K562 (cell line): ENCODE measurements around the gene PTPN7. TPM values are rescaled to one million over a fixed set of nuclear protein-coding genes. Genes with fewer than 3 reads are reported as not detected.
A peak's percentile ranks its signal among the peaks of the same experiment; 100 is the strongest.

Experiments used
- DACH1 ChIP-seq: fragments of 450-650 bp; IDR thresholded peaks from 2 replicates; pipeline ENCODE4 v1.6.1; 2018; ENCODE audit not compliant: partially characterized antibody
- ETV5 ChIP-seq: sonication (generic); formaldehyde crosslinking; IDR thresholded peaks from 2 replicates; pipeline ENCODE4 v1.4.0; 2020; ENCODE audit warnings: low read depth, mild to moderate bottlenecking, missing genetic modification reagents
- KLF10 ChIP-seq: fragments of 250-450 bp; sonication (Bioruptor Pico); IDR thresholded peaks from 2 replicates; pipeline ENCODE4 v1.6.1; 2021; ENCODE audit warnings: matching md5 sums
- LCOR ChIP-seq: sonication (generic); formaldehyde crosslinking; IDR thresholded peaks from 2 replicates; pipeline ENCODE4 v1.8.0; 2022; ENCODE audit warnings: mild to moderate bottlenecking, missing genetic modification reagents
- MAZ ChIP-seq, 2 experiments: fragments of 450-650 bp in 1 of 2; sonication (generic) in 1 of 2; formaldehyde crosslinking; IDR thresholded peaks in 1 of 2; conservative IDR thresholded peaks in 1 of 2; 2 replicates each; pipeline versions ENCODE4 v1.4.0 to v1.5.0; 2020; ENCODE audit warnings: mild to moderate bottlenecking in 1 of 2, missing genetic modification reagents in 1 of 2
- NFRKB ChIP-seq: fragments of 450-650 bp; IDR thresholded peaks from 2 replicates; pipeline ENCODE4 v1.6.1; 2016; ENCODE audit warnings: low read depth
- PCBP1 ChIP-seq: fragments of 200-400 bp; formaldehyde crosslinking; IDR thresholded peaks from 2 replicates; pipeline ENCODE4 v1.6.1; 2018; ENCODE audit warnings: mild to moderate bottlenecking, low read depth, low read length; ENCODE audit not compliant: poor library complexity, severe bottlenecking
- PTRF ChIP-seq: fragments of 450-650 bp; IDR thresholded peaks from 2 replicates; pipeline ENCODE4 v1.6.1; 2016; ENCODE audit warnings: mild to moderate bottlenecking, missing genetic modification characterization, missing compliant biosample characterization
- PTTG1 ChIP-seq: fragments of 450-650 bp; IDR thresholded peaks from 2 replicates; pipeline ENCODE4 v1.6.1; 2016; ENCODE audit warnings: low read depth, mild to moderate bottlenecking, missing genetic modification characterization, missing compliant biosample characterization
- RBM39 ChIP-seq: fragments of 200-400 bp; formaldehyde crosslinking; optimal IDR thresholded peaks from 2 replicates; pipeline ENCODE3; 2018; ENCODE audit warnings: low read depth, low read length
- SUPT5H ChIP-seq: fragments of 450-650 bp; IDR thresholded peaks from 2 replicates; pipeline ENCODE4 v1.6.1; 2016
- TAF15 ChIP-seq: fragments of 200-400 bp; formaldehyde crosslinking; IDR thresholded peaks from 2 replicates; pipeline ENCODE4 v1.6.1; 2017; ENCODE audit warnings: mild to moderate bottlenecking, low read depth, low read length, moderate library complexity
- TEAD4 ChIP-seq, 2 experiments: sonication (generic) in 1 of 2; formaldehyde crosslinking in 1 of 2; IDR thresholded peaks; 2 replicates each; pipeline versions ENCODE4 v1.6.1 to v1.8.0; 2012 to 2022; ENCODE audit warnings: borderline replicate concordance in 1 of 2, inconsistent platforms in 1 of 2, low read length in 1 of 2, mild to moderate bottlenecking in 1 of 2, missing genetic modification reagents in 1 of 2
- polyA plus RNA-seq, 8 experiments: library from polyadenylated mRNA; depleted of rRNA in 4 of 8; stranded (reverse) in 5 of 8; unstranded in 3 of 8; fragments of >200 nt; fragmentation: Nextera tagmentation in 2 of 8; fragmentation: Illumina TruSeq in 1 of 8; extraction: Ambion mirVana in 2 of 8; extraction: Trizol in 1 of 8; gene quantifications; 2 replicates each; pipeline versions ENCODE4 v1.2.1 to v1.2.3, GENCODE V29; 2011 to 2014; ENCODE audit warnings: inconsistent platforms in 1 of 8, missing spikeins in 1 of 8
- total RNA-seq, 7 experiments: library from RNA; depleted of rRNA in 6 of 7; stranded (reverse); fragments of >200 nt in 6 of 7; fragmentation: Illumina TruSeq in 2 of 7; extraction: Trizol in 2 of 7; gene quantifications; 2 replicates each; pipeline versions ENCODE4 v1.2.1 to v1.2.3, GENCODE V29; 2011 to 2021; ENCODE audit warnings: low replicate concordance in 1 of 7

The PTPN7 gene
- total and polyA plus RNA-seq, 9 of the 15 experiments (the other 6 are each of a cell fraction or from before 2014, with no cell fraction given): 18.7 to 144 (median 120) TPM

- TF ChIP-seq NFRKB (no peak), SUPT5H (no peak), TAF15 (no peak), TEAD4 (IDR thresholded peaks at IDR 0.05; ENCODE audit: low read length) (no peak), TEAD4 (CRISPR knock-in tag; IDR thresholded peaks at IDR 0.05; ENCODE audit: borderline replicate concordance) (no peak), KLF10 (CRISPR knock-in tag) (no peak), PTRF (tag) (no peak), RBM39 (no peak), PCBP1 (peak; percentile 30), LCOR (CRISPR knock-in tag) (0 out of 2 replicates have a peak, but pooled peaks have one; percentile 44), MAZ (CRISPR knock-in tag; conservative IDR thresholded peaks at IDR 0.05 in 1 of 2, IDR thresholded peaks at IDR 0.05 in 1 of 2) (0 out of 4 replicates have a peak, but pooled peaks have one; percentile 40 to 53), PTTG1 (no peak), ETV5 (CRISPR knock-in tag) (no peak), DACH1 (no peak)
These were observed 16.5 kb downstream of the PTPN7 start (continued) for GRCh38 chr1:202143768-202144401.
